Activated CD8-positive, alpha-beta memory T cell treated with anti-CD3 and anti-CD28 coated beads for 36 hours (primary cell): ENCODE data around the gene PROS1. TPM values are rescaled to one million over a fixed set of nuclear protein-coding genes. Genes with fewer than 3 reads are reported as not detected.

Experiments used
- CTCF ChIA-PET: fragments of 350-600 bp; sonication (Branson Sonifier 250); formaldehyde crosslinking; loops from one replicate; lab custom pipeline; 2021; ENCODE audit warnings: antibody characterized with exemption; lab: Charles Lee
- POLR2A ChIA-PET: fragments of 350-600 bp; sonication (Branson Sonifier 250); formaldehyde crosslinking; loops from one replicate; lab custom pipeline; 2021; ENCODE audit warnings: antibody characterized with exemption; lab: Charles Lee
- total RNA-seq, 2 experiments: library from RNA; stranded (reverse); gene quantifications; one replicate each; pipeline ENCODE4 v1.2.3, GENCODE V29; 2021

Gene PROS1
- under 1 TPM; 0.57 to 0.80 TPM for total RNA-seq

DNA sequence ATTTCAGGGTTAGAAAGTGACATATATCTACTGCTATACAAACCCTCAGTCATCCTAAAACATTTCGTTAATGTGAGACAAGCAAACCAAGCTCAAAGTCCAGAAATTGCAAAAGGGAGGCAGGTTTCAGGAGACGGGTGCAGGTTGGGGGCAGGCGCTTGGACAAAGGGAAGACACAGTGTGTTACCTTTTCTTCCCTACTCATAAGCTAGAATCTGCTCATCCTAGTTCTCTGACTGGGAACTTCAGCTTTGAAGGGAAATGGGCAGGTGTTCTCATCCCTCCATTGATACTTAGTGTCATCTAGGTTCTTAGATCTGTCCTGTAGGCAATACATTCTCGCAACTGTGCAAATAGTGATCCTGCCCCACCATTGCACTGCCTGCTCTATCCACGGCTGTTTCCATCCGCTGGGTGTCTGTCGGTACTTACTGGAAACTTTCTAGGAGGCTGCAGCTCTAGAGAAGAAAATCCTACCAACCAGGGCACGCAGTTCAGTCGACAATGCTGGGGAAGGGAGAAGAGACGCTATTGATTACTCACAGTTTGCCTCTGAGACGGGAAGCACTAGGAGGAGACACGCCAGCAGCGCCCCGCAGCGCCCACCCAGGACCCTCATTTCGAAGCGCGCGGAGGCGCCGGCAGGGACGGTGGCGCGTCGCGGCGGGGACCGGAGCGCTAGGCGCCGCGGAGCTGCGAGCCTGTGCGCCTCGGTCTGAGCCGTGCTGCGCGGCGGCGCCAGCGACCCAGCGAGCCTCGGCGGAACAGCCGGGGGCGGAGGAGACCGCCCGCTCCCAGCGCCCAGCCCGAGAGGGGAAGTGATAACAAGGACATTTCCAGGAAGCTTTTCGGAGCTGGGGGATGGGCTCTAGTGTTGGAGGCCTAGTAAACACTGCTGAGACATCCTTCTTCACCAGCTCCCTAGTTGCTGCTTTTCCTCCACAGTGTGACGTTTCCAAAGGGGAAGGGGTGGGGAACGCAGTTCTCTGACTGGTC is at the start of gene PROS1:
Gene PROS1 (minus strand): TSS at position 766 of the 996 bp plus-strand sequence. CDS start 147 bp downstream, at position 619.
- ChIA-PET POLR2A (interaction anchor here (0.6 to 1.0 kb wide), 2 partner anchors 13 to 90 kb away, joined by 5 to 7 read pairs; partner anchors contain the start of genes DHFR2 and NSUN3), CTCF (interaction anchor here (0.6 kb wide), 1 partner anchor 62 kb away, joined by 3 read pairs; no protein-coding TSS in a partner anchor)

DNA sequence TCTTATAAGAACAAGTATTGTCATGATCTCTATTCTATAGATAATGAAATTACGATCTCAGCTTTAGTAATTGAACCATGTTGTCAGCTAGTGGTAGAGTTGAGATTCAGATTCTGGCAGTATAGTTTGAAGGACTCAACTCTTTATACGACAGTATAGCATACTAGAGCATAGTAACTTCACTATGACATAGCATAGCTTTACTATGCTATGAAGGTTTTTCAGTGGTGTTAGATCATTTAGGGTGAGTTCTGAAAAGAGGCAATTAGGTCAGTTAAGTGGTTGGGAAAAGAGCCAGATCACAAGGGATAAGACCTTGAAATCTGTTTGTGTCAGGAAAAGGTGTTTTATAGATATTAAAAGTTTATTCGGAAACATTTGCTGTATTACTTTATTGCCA is 46.6 kb upstream of the PROS1 start:
- POLR2A ChIA-PET = no interaction called here
- CTCF ChIA-PET = no interaction called here

DNA sequence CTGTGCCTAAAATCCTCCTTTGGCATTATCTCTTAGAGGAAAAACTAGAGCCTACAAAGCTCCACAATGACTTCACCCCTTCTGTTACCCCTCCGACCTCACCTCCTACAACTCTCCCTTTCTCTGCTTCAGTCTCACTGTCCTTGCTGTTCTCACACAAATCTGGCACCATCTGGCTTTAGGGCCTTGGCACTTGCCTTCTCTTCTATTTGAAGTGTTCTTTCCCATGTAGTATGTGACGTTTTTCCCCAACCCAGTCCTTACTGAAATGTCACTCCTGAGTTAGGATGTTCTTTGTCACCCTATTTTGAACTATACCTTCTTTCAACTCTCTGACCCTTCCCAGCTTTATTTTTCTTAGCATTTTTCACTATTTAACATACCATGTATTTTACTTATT is 46.0 kb upstream of the PROS1 start:
- ChIA-PET POLR2A (no interaction called here), CTCF (no interaction called here)

DNA sequence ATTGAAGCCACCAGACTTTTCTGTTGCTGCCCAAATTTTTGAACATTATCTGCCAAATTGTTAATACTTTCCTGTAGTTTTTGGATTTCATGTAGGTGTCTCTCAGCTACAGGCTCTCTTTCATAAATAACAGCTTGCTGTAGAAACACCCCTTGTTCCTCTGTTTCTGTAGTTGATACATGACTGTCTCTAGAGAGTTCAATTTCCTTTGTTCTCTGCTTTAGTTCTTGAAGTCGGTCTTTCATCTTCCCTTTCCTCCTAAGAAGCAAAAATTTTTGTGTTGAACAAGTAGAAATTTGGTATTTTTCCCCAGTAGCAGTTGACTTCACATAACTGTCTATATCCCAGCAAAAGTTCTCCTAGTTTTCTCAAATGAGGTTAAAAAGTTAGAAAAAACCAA is 41.3 kb upstream of the PROS1 start:
- ChIA-PET CTCF (no interaction called here), POLR2A (no interaction called here)

DNA sequence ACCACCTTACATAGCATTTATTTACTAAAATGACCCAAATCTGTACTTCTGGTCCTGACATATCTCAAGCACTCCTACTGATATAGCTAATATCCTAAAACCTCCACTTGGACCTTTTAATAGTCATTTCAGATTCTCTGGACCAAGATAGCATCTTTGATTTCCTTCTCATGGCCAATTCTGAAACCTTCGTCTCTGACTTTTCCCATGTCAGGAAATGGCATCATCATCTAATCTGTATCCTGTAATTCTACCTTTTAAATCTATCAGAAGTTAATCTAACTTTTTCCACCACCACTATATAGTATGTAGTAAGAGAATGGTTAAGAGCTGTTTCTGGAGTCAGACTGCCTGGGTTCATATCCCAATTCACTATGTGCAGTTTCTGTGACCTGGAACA is 38.5 kb upstream of the PROS1 start:
- ChIA-PET CTCF (interaction anchor here (1.9 kb wide), 1 partner anchor 51 kb away, joined by 4 read pairs; the partner anchor contains the start of gene NSUN3), POLR2A (interaction anchor here (1.8 kb wide), 1 partner anchor 51 kb away, joined by 6 read pairs; the partner anchor contains the start of genes DHFR2 and NSUN3)

DNA sequence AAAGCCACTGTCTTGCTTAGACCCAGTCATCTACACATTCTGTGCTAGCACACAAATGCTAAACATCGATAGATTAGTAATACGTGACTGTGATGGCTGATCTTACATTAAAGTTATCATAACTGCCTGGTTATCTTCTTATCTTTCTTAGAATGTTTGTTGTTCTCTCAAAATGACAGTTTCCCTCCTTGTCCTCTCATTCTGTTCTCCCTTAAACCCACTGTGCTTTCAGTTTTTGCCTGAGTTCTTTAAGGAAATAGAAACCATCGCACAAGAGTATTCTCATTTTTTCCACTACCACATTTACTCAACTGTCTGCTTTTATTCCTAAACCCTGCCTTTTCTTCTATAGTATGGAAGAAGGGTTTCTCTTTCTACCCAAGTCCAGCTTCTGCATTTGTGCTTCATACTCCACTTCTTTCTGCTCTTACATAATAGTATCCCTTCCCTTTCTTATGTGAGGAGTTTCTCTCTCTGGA is 37.6 kb upstream of the PROS1 start:
- POLR2A ChIA-PET = interaction anchor here (1.8 kb wide), 1 partner anchor 52 kb away, joined by 6 read pairs; the partner anchor contains the start of genes DHFR2 and NSUN3
- CTCF ChIA-PET = interaction anchor here (1.9 kb wide), 1 partner anchor 52 kb away, joined by 4 read pairs; the partner anchor contains the start of gene NSUN3

DNA sequence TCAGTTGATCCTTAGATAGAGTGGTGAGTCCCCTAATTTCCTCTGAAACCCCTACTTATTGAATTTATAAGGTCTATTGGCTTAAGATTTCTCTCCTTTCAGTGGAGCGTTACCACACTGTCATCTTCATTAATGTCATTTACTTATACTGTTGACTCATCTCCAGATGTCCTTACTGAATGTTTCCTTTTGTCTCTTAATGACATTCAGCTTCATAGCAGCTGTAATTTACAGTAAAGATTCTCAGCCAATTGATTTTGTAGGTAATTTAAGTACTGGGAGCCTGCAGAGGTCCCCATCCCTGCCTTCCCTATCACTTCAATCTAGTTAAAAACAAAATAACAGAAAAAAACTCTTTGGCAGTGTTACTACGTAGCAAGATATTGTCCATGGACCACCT is 35.9 kb upstream of the PROS1 start:
- ChIA-PET CTCF (no interaction called here), POLR2A (no interaction called here)

DNA sequence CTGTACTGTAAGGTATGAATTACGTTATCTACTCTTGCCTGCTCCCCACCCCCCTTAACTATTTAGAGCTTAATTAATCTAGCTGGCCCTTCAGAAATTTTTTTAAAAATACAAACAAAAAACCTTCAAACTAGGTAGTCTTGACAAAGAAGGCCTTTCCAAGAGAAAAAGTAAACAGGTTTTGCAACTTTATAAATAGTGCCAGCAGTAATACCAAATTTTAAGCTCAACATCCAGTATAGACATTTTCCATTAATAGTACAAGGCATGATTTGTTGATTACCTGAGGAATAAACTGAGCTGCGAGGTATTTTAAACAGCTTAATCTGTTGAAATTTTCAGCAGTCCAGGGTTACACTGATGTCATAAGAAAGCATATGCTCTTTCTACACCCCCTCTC is 34.6 kb upstream of the PROS1 start:
- CTCF ChIA-PET = no interaction called here

DNA sequence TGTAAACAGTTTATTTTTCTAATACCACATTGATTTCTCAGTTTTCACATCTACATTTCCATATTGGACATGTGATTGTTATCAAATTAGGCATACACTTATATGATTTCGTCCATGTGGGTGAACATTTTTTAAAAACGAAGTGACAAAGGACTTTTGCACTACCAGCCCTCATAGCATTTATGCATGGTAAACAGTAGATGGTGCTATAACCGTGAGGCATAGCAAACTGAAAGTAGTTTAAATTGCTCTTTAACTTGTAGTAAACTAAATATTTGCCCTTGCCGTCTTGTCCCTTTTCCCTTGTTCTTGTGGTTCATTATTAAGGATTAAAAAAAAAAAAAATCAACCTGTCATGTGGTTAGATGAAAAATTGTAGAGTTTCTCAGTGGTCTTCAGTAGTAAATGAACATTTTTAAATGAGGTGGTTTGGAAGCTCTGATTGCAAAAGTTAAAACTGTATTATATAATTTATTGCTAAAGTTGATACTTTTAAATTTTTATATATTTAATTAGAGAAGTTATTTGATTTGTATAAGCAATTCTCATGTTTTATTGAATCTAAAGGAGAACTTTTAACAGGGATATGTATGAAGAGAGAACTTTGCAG is 30.7 kb upstream of the PROS1 start:
- ChIA-PET POLR2A (interaction anchor here (0.7 kb wide), 1 partner anchor 65 kb away, joined by 3 read pairs; no protein-coding TSS in a partner anchor), CTCF (interaction anchor here (0.7 to 1.1 kb wide), 4 partner anchors 59 to 126 kb away, joined by 3 to 4 read pairs (median 4); partner anchors contain the start of genes DHFR2 and NSUN3)

More for the DNA sequence above, 34.6 kb upstream of the PROS1 start:
- POLR2A ChIA-PET = interaction anchor here (1.2 kb wide), 1 partner anchor 55 kb away, joined by 3 read pairs; the partner anchor contains the start of genes DHFR2 and NSUN3

DNA sequence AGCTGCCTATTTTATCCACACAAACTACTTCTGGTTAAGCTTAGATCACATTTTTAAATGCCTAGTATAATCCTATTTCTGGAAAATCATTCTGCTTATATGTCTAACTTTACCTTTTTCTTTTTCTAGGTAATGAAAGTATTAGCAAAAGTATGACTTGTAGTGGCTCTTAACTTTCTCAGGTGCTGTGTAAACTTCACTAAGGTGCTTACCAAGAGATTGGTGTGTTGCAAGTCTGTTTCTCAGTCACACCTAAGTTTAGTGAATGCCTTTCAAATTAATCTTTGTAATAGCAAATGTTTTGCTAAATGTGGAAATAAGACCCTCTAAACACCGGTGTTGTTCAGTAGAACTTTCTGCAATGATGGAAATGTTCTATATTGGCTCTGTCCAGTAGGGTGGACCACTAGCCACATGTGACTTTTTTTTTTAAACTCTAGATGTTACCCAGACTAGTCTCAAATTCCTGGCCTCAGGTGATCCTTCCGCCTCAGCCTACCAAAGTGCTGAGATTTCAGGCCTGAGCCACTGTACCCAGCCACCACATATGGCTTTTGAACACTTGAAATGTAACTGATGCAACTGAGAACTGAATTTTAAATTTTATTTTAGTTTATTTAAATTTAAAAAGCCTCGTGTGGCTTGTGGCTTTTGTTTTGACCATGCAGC is 28.3 kb upstream of the PROS1 start:
- POLR2A ChIA-PET = no interaction called here
- CTCF ChIA-PET = no interaction called here

DNA sequence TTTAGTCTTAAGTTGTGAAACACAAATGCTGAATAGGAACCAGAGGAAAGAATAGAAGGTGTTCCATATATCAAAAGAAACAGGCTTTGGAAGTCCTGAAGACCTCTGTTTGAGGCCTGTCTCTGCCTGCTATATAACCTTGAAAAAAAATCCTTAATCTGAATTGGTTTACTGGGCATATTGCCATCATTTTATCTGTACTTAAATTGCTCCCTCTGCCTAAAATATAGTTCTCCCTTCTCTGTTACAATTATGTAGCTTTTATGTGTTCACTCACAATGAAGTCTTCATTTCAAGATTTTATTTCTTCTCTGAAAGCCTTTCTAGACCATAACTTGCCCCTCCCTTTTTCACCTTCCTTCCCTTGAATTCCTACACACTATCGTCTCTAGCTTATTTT is 27.5 kb upstream of the PROS1 start:
- CTCF ChIA-PET = interaction anchor here (1.0 kb wide), 1 partner anchor 68 kb away, joined by 3 read pairs; no protein-coding TSS in a partner anchor

DNA sequence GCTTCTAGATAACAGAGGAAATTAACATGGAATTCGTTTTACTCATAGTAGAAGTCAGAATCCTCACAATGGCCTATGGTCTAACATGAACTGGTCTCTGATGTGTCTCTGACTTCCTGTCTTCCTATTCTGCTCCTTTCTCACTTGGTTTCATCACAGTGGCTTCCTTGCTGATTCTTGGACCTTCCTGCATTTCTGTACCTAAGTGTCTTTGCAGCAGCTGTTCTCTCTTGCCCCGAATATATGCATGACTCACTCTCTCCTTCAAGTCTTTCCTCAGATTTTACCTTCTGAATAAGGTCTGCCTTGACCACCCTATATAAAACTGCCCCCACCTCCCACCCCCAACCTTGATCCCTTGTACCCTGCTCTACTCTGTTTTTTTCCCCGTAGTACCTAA is 20.4 kb upstream of the PROS1 start:
- POLR2A ChIA-PET = no interaction called here
- CTCF ChIA-PET = interaction anchor here (1.3 kb wide), 1 partner anchor 14 kb away, joined by 3 read pairs; the partner anchor contains the start of gene ARL13B

More for the DNA sequence above, 27.5 kb upstream of the PROS1 start:
- POLR2A ChIA-PET = no interaction called here

DNA sequence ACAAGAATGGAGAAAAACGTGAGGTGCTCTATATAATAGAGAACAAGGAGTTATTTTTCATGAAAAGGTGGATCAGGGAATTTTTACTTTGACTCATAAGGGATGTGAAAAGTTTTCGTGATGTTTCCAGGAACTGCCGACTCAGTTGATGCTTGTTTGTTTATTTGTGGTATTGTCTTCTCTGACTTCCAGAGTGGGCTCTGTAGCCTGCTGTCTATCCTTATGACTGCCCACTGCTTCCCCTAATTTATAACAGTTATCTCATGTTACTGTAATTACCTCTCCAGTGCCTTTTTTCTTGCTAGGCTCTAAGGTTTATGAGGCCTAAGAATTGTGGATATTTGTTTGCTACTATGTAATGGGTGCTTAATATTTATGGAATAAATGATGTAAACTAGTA is 18.5 kb upstream of the PROS1 start:
- ChIA-PET POLR2A (no interaction called here), CTCF (no interaction called here)

DNA sequence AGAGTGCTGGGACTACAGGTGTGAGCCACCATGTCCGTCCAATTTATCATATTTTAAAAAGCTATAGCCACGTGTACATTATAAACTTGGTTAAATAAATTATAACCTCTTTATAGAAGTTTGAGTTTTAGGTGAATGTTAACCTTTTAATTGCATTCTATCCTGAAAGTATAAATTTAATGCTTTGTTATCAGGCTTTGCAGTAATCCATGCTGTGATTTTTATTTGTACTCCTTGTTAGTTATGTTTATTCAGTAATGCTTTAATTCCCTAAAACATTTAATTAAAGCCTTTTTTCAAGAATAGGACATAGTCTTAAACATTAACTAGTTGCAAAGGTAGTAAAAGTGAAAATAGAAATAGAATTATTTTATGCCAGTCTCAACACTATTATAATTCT is 17.9 kb upstream of the PROS1 start:
- ChIA-PET CTCF (no interaction called here), POLR2A (no interaction called here)

DNA sequence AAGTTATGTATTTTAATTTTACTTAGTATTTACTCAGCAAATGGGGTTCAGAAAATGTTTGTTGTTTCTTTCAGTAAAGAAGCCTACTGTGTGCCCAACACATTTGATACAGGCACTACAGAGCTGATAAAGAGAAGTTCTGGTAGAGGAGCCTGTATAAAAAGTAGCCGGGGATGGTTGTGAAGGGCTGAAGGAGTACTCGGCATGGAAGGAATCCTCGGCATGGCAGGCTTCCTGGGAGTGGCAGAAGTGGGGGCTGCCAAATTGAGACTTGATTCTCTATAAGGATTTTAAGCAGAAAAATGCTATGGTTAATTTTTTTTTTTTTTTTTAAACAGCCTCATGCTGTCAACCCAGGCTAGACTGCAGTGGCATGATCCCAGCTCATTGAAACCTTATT is 15.5 kb upstream of the PROS1 start:
- POLR2A ChIA-PET = no interaction called here
- CTCF ChIA-PET = interaction anchor here (0.6 kb wide), 1 partner anchor 213 kb away, joined by 3 read pairs; no protein-coding TSS in a partner anchor

DNA sequence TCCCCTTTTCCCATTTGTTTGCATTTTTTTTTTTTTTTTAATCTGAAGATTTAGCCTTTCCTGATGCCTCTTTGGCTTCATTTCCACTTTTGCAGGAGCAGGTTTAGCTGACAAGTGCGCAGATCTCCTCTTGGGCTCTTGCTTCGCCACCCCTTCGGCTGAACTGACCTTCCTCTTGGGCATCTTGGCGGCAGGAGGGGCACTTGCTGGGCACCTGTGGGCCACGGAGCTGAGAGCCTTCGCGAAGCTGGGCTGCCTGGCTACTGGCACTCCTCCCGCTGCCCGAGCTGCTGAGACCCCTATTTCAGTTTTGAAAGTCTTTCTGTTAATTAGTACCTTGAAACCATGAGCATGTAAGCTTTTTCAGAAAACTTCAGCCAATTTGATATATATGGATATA is 15.1 kb upstream of the PROS1 start:
- POLR2A ChIA-PET = no interaction called here
- CTCF ChIA-PET = no interaction called here

DNA sequence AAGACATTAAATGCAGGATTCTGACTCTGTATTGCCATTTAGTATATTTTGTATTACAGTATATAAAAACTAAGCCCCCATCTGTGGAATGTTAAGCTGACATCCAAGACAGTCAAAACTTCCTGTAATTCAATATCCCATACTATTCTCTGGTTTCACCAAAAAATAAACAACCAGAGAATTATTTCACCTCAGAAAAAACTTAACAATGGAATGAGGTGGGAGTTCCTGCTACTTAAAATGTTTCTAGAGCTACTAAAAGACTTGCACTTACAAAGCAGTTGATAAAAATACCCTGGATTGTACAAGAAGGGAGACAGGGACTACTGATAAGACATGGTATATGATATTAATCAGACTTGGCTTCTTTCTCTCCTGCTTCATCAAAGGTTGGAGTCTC is 14.6 kb upstream of the PROS1 start:
- POLR2A ChIA-PET = no interaction called here
- CTCF ChIA-PET = no interaction called here

DNA sequence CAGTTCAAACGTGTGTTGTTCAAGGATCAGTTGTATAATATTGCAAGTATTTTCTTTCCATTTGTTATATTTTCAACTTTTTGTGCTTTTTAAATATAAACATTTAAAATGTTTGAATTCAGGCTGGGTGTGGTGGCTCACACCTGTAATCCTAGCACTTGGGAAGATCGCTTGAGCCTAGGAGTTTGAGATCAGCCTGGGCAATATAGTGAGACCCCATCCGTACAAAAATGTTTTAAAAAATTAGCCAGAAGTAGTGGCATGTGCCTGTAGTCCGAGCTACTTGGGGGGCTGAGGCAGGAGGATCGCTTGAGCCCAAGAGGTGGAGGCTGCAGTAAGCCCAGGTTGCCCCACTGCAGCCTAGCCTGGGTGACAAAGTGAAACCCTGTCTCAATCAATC is 10.9 kb upstream of the PROS1 start:
- POLR2A ChIA-PET = no interaction called here
- CTCF ChIA-PET = no interaction called here

DNA sequence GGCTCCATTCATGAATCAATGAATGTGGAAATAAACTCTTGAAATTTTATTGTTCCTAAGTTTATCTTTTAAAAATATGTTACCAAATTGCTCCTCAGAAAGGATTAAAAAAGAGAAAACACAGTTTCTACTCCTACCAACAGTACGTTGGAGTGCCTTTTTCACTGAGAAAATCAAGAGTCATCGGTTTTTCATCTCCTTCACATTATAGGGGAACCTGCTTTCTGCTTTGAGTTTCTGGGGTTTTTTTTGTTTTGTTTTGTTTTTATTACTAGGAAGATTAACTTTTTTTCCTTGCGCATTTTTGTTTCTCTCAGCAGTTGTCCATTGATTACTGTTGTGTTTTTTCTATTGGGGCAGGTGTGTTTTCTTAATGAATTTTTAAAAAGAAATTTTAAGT is 9.7 kb upstream of the PROS1 start:
- POLR2A ChIA-PET = no interaction called here

More for the DNA sequence above, 9.7 kb upstream of the PROS1 start:
- CTCF ChIA-PET = no interaction called here
